ENCODE data around the gene RNF26.

Gene RNF26

GRCh38 chr11:119350302-119350701 lies 16.0 kb downstream of the RNF26 start:
- no peak for DNase-seq (ENCODE audit: extremely low read depth in 1 of 2, low read depth in 1 of 2)

DNA sequence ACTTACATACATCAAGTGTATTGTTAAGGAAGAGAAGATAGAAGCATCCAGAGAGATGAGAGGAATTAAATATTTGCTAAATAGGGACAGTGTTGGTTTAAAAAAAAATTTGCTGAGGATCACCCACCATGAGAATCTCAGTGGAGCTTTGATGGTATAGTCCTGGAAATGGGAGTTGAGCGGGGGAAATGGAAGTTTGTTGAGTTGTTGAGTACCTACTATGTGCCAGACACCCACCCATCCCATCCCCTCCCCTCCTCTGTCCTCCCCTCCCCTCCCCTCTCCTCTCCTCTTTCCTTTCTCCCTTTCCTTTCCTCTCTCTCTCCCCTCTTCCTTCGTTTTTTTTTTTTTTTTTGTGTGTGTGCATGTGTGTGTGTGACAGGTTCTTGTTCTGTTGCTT lies 16.9 kb downstream of the RNF26 start:
- DNase-seq (ENCODE audit: extremely low read depth in 1 of 2, low read depth in 1 of 2), result no peak

GRCh38 chr11:119352857-119353260 lies 18.5 kb downstream of the RNF26 start:
- no peak for DNase-seq (ENCODE audit: extremely low read depth in 1 of 2, low read depth in 1 of 2)

GRCh38 chr11:119355091-119355843 lies 20.9 kb downstream of the RNF26 start:
- DNase-seq (ENCODE audit: extremely low read depth in 1 of 2, low read depth in 1 of 2), result no peak

DNA sequence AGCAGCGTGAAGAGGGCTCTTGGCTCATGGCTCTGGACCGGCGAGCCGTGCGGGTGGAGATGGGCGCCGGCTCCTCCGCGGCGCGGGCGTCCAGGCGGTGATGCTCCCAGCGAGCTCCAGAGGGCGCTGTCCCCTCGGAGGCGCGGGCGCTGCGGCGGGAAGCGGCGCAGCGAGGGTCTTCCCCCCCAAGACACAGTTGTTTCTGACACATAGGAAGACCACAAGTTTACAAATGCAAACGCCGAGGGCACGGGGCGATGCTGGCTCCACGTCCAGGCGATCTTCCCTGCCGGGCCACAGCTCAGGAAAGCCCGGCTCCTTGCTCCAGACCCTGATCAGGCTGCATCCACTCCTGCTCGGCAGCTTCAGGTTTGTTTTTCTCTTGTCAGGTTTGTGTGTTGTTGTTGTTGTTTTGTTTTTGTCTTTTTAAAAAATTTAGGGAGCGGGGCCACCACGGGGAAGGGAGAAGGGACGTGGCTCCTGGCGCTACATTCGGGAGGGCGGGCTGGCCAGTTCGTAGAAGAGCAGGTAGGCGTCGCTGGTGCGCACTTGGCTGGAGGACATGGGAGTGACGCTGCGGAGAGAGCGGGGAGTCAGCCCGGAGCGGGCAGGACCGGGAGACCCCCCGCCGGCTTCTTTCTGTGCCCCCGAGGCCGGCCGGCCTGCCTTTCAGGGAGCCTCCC lies 22.2 kb downstream of the RNF26 start:
- peak in 1 of 2 donors; percentile 52 for DNase-seq (ENCODE audit: extremely low read depth in 1 of 2, low read depth in 1 of 2)

- no peak for DNase-seq (ENCODE audit: extremely low read depth in 1 of 2, low read depth in 1 of 2)
Observed at GRCh38 chr11:119357074-119357473, 22.7 kb downstream of the RNF26 start.

GRCh38 chr11:119359365-119360214 lies 25.3 kb downstream of the RNF26 start:
- no peak for DNase-seq (ENCODE audit: extremely low read depth in 1 of 2, low read depth in 1 of 2)

DNA sequence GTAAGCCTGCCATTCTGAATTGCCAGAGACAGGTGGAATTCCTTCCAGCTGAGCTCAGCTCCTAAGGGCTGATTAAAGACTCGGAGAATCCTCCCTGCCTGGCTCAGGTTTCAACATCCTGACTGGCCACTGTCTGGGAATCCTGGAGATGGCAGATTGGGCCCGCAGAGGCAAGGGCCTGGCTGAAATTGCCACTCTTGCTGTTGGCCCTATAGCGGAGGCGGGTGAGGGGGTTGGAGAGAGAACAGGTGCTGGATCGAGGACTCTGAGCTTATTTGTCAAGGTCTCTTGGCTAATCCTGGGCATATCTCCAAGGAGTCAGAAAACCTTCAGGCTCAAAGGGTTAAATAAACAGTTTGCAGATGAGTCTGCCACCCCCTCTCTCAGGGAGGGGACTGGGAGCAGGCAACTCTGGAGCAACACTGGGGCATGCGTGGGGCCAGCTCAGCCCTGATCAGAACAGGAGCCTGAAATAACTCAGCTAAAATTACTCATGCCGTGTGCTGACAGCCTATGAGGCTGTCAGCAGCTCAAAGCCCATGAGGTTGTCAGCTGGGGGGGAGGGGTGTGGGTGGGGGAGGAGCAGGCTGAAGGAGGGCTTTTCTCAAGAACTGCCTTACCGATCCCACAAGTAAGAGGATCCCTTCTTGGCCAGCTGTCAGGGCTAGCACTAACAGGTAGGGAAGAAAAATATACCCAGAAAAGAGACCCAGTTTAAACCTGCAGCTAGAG lies 26.9 kb downstream of the RNF26 start:
- peak in 1 of 2 donors; percentile 69 for DNase-seq (ENCODE audit: extremely low read depth in 1 of 2, low read depth in 1 of 2)

DNA sequence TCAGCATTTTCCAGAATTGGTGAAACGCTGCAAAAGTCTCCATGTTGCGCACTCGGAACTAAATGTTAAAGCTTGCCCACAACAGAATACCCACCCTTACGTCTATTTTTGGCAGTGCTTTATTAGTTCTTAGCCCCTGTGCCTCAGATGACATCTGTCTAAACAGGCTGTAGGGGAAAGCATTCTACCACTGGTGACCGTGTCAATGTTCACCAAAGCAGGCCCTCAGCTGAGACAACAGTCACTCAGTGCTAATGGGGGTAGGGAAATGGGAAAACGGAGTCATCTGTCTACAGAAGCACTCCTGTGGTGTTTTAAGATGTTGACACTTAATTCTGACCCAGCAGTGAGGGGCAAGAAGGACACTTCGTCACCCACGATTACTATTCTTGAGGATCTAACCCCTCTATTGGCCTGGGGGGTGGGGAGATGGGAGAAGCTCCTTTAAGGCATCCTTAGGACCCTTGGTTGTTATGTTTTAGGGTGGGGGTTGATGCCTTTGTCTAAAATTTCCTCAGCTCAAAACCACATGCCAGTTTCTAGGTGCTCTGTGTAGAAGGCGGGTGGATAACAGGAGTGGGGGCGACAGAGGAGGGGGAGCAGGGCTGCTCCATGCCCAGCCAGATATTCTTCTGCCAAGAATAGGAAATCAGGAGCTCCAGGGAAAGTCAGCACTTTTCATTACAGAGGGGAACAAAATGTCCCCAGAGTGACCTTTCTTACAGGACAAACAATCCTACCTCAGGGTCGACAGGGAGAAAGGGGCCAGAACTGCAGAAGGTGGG lies 27.8 kb downstream of the RNF26 start:
- DNase-seq (ENCODE audit: extremely low read depth in 1 of 2, low read depth in 1 of 2), result no peak

- no peak for DNase-seq (ENCODE audit: extremely low read depth in 1 of 2, low read depth in 1 of 2)
Observed at GRCh38 chr11:119362741-119363080, 28.4 kb downstream of the RNF26 start.

GRCh38 chr11:119363081-119363850 lies 28.9 kb downstream of the RNF26 start:
- no peak for DNase-seq (ENCODE audit: extremely low read depth in 1 of 2, low read depth in 1 of 2)

DNA sequence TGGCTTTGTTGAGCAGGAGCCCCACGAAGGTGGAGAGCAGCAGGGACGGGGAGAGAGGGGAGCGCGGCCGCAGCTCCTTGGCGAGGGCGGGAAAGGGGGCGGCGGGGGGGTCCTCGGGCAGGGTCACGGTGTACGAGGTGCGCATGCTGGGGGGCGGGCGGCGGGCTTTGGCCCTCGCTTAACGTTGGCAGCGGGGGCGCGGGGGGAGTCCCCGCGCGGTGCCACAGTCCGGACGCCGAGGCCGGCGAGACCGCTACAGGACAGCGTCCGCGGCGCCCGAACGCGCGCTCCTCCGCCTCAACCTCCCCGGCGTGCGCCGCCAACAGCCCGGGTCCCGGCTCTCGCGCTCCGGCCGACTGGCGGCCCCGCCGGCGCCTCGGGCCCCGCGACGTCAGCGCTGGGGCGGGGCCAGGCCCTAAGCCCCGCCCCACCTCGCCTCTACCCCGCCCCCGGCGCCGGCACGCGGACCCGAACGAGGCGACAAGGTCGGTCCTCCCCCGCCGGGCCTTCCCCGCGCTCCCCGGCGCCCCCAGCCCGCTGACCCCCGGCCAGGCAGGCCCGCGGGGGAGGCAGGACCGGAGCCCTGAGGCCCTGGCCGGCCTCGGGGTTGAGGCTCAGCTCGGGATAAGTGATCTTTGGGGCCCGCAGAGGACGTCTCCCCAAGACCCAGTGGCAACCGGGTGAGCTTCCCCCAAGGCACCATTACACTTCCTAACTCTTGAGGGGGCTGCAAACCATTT lies 29.7 kb downstream of the RNF26 start:
- no peak for DNase-seq (ENCODE audit: extremely low read depth in 1 of 2, low read depth in 1 of 2)

DNA sequence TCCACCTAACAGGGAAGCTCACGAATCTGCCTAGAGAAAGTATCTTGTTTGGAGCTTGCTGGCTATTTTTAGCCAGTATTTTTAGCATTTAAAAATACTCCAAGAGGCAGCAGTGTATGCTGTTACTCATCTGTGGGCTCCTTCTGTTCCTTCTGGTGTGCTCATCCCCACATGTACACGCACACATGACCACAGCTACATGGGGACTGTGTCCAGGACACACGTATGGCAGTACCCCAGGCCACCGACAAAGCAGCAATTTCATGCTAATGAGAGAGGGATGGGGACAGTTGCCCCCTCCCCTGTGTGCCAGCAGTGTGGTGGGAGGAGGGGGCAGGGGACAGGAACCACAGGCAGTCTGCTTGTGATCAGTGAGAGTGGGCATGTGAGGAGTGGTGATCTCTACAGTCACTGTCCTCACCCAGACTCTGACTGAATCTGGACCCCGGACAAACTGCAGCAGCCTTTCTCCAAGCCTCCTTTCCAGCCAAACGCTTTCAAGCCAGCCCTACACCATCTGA lies 30.8 kb downstream of the RNF26 start:
- DNase-seq (ENCODE audit: extremely low read depth in 1 of 2, low read depth in 1 of 2), result no peak

DNA sequence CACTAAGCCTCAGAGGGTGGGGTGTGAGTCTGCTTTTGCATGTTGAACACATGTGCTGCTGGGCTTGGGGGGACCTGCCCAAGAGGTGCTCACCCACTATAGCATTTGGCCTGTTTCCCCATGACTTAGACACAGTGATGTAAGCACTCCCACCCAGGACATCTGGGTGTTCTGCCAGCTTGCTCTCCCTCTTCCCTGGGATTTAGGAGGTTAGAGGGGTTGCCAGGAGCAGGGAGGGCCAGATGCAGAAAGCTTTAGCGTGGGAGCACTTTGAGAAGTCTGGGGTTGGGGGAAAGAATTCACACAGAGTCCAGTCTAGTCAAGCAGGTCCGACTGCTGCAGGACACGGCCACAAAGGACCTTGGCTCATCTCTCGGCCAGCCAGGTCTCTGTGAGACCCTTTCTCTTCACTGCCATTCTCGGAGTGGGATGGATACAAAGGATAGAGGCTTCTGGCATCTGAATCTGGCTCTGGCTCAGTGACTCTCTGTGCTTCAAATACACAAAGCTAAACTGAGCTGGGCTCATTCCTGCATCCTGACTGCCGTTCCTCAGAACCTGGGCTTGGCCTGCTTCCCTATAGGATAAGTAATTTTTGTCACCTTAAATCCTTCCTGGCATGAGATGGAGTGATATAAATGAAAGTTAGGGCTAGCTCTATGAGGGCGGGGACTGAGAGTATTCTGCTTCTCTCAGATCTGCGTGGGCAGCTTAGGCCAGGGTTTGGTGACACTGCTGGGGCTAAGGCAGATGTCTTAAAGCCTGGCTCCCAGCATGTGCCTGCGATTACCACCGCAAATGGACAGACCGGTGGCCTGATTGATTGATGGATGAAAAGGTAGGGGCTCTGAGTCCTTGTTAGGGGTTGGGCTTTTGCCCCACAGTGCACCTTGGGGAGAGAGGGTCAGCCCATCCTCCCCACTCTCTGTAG lies 32.6 kb downstream of the RNF26 start:
- no peak for DNase-seq (ENCODE audit: extremely low read depth in 1 of 2, low read depth in 1 of 2)

DNA sequence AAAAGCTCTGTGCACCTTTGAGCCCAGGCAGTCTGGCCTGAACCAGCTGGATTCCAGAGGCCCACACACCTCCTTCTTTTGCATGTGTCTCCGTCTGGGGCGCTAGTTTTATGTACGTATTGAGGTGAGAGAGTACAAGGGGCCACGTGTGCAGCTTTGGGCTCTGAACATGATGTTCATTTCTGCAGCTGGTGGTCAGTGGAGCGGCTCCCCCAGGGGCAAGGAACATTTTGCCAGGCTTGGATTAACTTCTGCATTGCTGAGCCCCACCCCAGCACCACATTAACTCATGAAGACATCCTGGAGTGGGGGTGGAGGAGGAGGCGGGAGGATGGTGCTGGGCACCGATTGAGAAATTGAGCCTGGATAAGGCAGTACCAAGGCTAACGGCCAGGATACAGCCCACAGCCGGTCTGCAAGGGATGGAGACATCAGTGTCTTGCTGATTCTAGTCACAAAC lies 33.4 kb downstream of the RNF26 start:
- DNase-seq (ENCODE audit: extremely low read depth in 1 of 2, low read depth in 1 of 2), result no peak

DNA sequence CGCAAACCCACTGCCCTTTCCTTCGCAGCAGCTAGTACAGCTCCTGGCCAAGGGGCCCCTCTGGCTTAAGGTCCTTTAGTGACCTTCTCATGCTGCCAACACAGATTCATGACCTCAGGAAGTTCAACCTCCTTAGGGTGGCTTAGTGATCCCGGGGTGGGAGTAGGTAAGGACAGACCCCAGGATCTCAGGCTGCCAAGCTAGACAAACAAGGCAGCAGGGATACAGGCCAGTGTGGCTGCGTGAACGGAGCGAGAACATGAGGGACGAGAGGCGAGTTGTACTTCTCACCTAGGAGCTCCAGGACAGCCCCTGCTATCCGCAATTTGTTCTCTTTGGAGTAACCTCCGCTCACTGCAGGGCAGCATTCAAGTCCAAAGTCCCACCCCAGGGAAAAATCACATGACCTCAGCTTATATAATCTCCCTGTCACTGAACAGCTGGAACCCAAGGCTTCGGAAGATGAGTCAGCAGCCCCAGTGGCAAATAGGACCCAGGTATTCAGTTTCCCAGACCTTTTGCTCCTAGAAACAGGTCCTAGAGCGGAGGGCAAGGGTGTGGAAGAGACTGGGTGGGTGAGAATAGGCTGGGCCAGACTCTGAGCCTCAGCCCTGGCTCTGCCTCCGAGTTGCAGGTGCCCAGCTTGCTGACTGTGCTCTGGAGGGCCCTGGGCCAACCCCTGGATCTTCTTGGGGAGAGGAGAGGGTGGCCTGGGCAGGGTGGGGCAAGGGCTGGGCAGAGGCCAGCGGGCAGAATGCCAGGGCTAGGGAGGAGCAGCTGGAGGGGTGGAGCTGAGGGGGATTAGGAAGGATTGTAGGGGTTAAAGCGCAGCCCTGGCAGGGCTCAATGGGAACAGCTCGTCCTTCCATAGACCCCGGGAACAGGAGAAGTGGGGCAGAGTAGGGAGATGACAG lies 34.1 kb downstream of the RNF26 start:
- no peak for DNase-seq (ENCODE audit: extremely low read depth in 1 of 2, low read depth in 1 of 2)
